MM.1S (cell line): ENCODE measurements around the gene KANSL3.

Source experiments
- DNase-seq: peaks from one replicate; pipeline ENCODE4 v3.0.0-alpha.2; 2015
- H2AFZ ChIP-seq: fragments of 300-600 bp; sonication (generic); 2 replicates; pipeline ENCODE4 v1.6.0; 2016; ENCODE audit warnings: antibody characterized with exemption, low read length
- H3F3A ChIP-seq: fragments of 300-600 bp; sonication (generic); 2 replicates; pipeline ENCODE4 v1.6.1; 2016; ENCODE audit warnings: mild to moderate bottlenecking, antibody characterized with exemption, low read length, moderate library complexity, mixed read lengths; ENCODE audit not compliant: insufficient read depth
- H3K27ac ChIP-seq: fragments of 300-600 bp; sonication (generic); 2 replicates; pipeline ENCODE4 v1.5.1; 2016; ENCODE audit warnings: mild to moderate bottlenecking, low read length
- H3K27me3 ChIP-seq: fragments of 300-600 bp; sonication (generic); replicated peaks from 2 replicates; pipeline ENCODE4 v1.6.0; 2016; ENCODE audit warnings: low read length; ENCODE audit not compliant: insufficient read depth
- H3K36me3 ChIP-seq: fragments of 300-600 bp; sonication (generic); replicated peaks from 2 replicates; pipeline ENCODE4 v1.6.1; 2016; ENCODE audit warnings: mild to moderate bottlenecking, low read length, mixed read lengths; ENCODE audit not compliant: insufficient read depth
- H3K4me1 ChIP-seq: fragments of 300-600 bp; sonication (generic); 2 replicates; pipeline ENCODE4 v1.6.1; 2016; ENCODE audit warnings: low read length, mixed read lengths
- H3K4me2 ChIP-seq: fragments of 300-600 bp; sonication (generic); 2 replicates; pipeline ENCODE4 v1.6.0; 2016; ENCODE audit warnings: low read depth, low read length
- H3K4me3 ChIP-seq: fragments of 300-600 bp; sonication (generic); 2 replicates; pipeline ENCODE4 v1.5.1; 2016; ENCODE audit warnings: low read length, mixed read lengths
- H3K79me2 ChIP-seq: fragments of 300-600 bp; sonication (generic); 2 replicates; pipeline ENCODE4 v1.6.1; 2016; ENCODE audit warnings: mixed run types, low read length, mixed read lengths
- H3K9ac ChIP-seq: fragments of 300-600 bp; sonication (generic); 2 replicates; pipeline ENCODE4 v1.6.1; 2016; ENCODE audit warnings: low read length, mixed read lengths
- H3K9me2 ChIP-seq: fragments of 300-600 bp; sonication (generic); replicated peaks from 2 replicates; pipeline ENCODE4 v1.6.1; 2016; ENCODE audit warnings: mild to moderate bottlenecking, low read length, mixed read lengths; ENCODE audit not compliant: insufficient read depth
- H3K9me3 ChIP-seq: fragments of 300-600 bp; sonication (generic); replicated peaks from 2 replicates; pipeline ENCODE4 v1.6.1; 2016; ENCODE audit warnings: mild to moderate bottlenecking, low read length, mixed read lengths; ENCODE audit not compliant: insufficient read depth
- H4K20me1 ChIP-seq: fragments of 300-600 bp; sonication (generic); 2 replicates; pipeline ENCODE4 v1.6.1; 2016; ENCODE audit warnings: mild to moderate bottlenecking, low read length, moderate library complexity, mixed read lengths; ENCODE audit not compliant: insufficient read depth
- CTCF ChIP-seq: fragments of 300-600 bp; sonication (generic); IDR thresholded peaks from 2 replicates; pipeline ENCODE4 v1.5.1; 2016; ENCODE audit warnings: antibody characterized with exemption, low read length, mixed read lengths
- EZH2 ChIP-seq: fragments of 300-600 bp; sonication (generic); optimal IDR thresholded peaks from 2 replicates; pipeline ENCODE3; 2017; ENCODE audit warnings: low read depth, mild to moderate bottlenecking, antibody characterized with exemption, low read length, mixed read lengths
- EZH2phosphoT487 ChIP-seq: fragments of 300-600 bp; sonication (generic); IDR thresholded peaks from 2 replicates; pipeline ENCODE4 v1.6.1; 2018; ENCODE audit warnings: antibody characterized with exemption, low read length

Gene KANSL3

GRCh38 chr2:96648306-96648930 lies 10.3 kb upstream of the KANSL3 start:
- Histone ChIP-seq H4K20me1 (no peaks in the 10 kb centered on the region), H2AFZ (no peak overlapping the region), H3K4me2 (no peak overlapping the region), H3K27me3 (no peaks in the 10 kb centered on the region), H3K4me1 (no peaks in the 10 kb centered on the region), H3K9me3 (no peaks in the 10 kb centered on the region), H3F3A (no peaks in the 10 kb centered on the region), H3K4me3 (no peak overlapping the region), H3K27ac (no peak overlapping the region), H3K36me3 (no peaks in the 10 kb centered on the region), H3K9me2 (no peaks in the 10 kb centered on the region), H3K9ac (no peak overlapping the region), H3K79me2 (no peaks in the 10 kb centered on the region)
- TF ChIP-seq EZH2 (no peak), EZH2phosphoT487 (no peak), CTCF (no peak)
- no peak for DNase-seq

DNA sequence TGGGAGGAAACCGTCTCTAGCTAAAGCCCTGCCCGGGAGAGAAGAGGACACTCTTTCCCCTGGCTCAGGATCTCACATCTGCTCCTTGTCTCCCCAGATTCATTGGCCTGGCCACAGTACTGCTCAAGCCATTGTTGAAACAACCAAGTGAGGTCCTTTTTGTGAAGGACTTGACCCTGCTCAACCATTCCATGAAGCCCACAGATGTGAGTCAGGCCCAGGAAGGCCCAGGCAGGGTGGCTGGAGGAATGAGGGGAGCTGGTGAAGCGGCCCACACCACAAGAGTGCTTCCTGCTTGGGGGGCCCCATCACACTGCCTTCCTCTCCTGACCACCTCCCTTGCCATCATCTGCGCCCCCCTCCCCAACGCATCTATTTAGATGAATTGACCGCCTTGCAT lies 9.6 kb upstream of the KANSL3 start:
- H4K20me1 ChIP-seq: no peaks in the 10 kb centered on the region
- H3K79me2 ChIP-seq: no peaks in the 10 kb centered on the region
- no peaks in the 10 kb centered on the region for H3K9me2 ChIP-seq
- no peak overlapping the region for H3K4me3 ChIP-seq
- no peaks in the 10 kb centered on the region for H3K4me1 ChIP-seq
- H3K9me3 ChIP-seq: no peaks in the 10 kb centered on the region
- H3K27ac ChIP-seq: no peak overlapping the region
- H3K4me2 ChIP-seq: no peak overlapping the region
- H3F3A ChIP-seq: no peaks in the 10 kb centered on the region
- no peak overlapping the region for H2AFZ ChIP-seq
- H3K9ac ChIP-seq: no peak overlapping the region
- TF ChIP-seq EZH2phosphoT487: no peak
- no peak for TF ChIP-seq CTCF
- TF ChIP-seq EZH2: no peak
- no peaks in the 10 kb centered on the region for H3K36me3 ChIP-seq
- H3K27me3 ChIP-seq: no peaks in the 10 kb centered on the region
- no peak for DNase-seq

DNA sequence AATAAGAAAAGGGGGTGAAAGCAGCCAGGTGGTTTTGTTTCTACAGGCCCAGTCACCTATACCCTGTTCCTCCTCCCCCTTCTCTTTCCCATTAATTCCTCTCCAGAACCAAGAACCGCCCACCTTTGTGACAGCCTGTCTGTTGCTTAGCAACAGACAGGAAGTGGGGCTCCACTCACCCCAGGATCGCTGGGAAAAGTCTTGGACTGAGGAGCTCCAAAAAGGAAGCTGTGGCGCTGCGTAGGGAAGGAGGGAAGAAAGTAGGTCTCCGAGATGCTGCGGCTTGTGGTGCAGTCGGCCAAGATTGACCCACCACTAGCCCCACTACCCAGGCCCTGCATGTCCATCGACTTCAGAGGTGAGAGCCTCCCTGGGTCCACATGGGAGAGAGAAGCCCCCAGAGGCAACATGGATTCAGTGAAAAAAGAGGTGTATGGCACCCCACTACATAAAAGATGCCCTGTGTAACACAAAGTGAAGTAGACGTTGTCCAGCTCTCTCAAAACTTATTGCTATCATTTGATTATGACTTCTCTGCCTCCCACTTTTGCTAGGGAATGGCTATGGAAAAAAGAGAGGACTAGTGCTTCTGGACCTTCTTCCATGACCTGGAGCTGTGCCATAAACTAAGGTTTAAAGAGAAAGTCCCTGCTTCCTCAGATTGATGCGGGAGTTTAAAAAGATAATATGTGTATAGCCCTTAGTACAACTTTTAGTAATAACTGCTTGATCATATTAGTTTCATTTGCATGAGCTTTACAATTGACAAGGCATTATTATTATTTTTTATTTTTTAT lies 4.7 kb upstream of the KANSL3 start, which contains the start of gene FER1L5:
FER1L5 (plus strand) TSS at position 201 of the 797 bp plus-strand sequence; CDS start at position 274, 73 bp downstream.
- peaks cover under 1% of the 10 kb centered on the region for H3K79me2 ChIP-seq
- no peak within 1 kb of the TSS for H2AFZ ChIP-seq
- no peaks in the 10 kb centered on the region for H3K9me2 ChIP-seq
- H4K20me1 ChIP-seq: no peaks in the 10 kb centered on the region
- H3K27me3 ChIP-seq: no peaks in the 10 kb centered on the region
- H3K9me3 ChIP-seq: no peaks in the 10 kb centered on the region
- no peak within 1 kb of the TSS for H3K9ac ChIP-seq
- no peak within 1 kb of the TSS for H3K27ac ChIP-seq
- no peak within 1 kb of the TSS for H3K4me3 ChIP-seq
- TF ChIP-seq EZH2phosphoT487: no peak
- no peak for DNase-seq
- no peaks in the 10 kb centered on the region for H3K36me3 ChIP-seq
- H3K4me2 ChIP-seq: no peak within 1 kb of the TSS
- H3F3A ChIP-seq: no peaks in the 10 kb centered on the region
- H3K4me1 ChIP-seq: no peaks in the 10 kb centered on the region
